HepG2 (cell line): ENCODE results near the gene RSAD1. TPM values are rescaled to one million over a fixed set of nuclear protein-coding genes. Genes with fewer than 3 reads are reported as not detected.

Experiments
- ATAC-seq: fragments of 200-7000 bp; cut with Tn5 transposase; 3 replicates; pipeline ENCODE4 v1.9.1; 2020; ENCODE audit warnings: mild to moderate bottlenecking, moderate library complexity
- BruUV-seq: library from RNA; stranded (reverse); fragments of 400-500 nt; replicated peaks from 2 replicates; lab custom pipeline; 2021; lab: Mats Ljungman, UMichigan
- CTCF ChIA-PET: fragments of 300-600 bp; formaldehyde crosslinking; extraction: SDS; loops from one replicate; lab custom pipeline; 2021; ENCODE audit warnings: low total read pairs, inconsistent platforms, low intra/inter-chr PET ratio; lab: Yijun Ruan, JAX
- POLR2A ChIA-PET: fragments of 350-600 bp; sonication (Branson Sonifier 250); formaldehyde crosslinking; loops from one replicate; lab custom pipeline; 2020; ENCODE audit warnings: antibody characterized with exemption, inconsistent platforms; lab: Yijun Ruan, JAX
- DNase-seq: peaks from one replicate; pipeline ENCODE4 v3.0.0-alpha.2; 2015; ENCODE audit warnings: low spot score
- FAIRE-seq: peaks from 3 replicates; lab custom pipeline; 2011; peaks lifted over from hg19 to GRCh38; lab: Jason Lieb, UNC
- H2AFZ ChIP-seq: one replicate; pipeline ENCODE4 v1.6.1; 2011; ENCODE audit warnings: low read length, inconsistent platforms
- H3K27ac ChIP-seq: fragments of 300-600 bp; 3 replicates; pipeline ENCODE4 v1.8.0; 2011; ENCODE audit warnings: mixed run types, mild to moderate bottlenecking, mixed read lengths, low read length, inconsistent platforms; ENCODE audit not compliant: insufficient read depth; ENCODE audit errors: extremely low read length
- H3K27me3 ChIP-seq, 2 experiments: fragments of 200-600 bp in 1 of 2; 2 replicates in 1 of 2; 3 replicates in 1 of 2; pipeline versions ENCODE4 v1.6.0 to v1.8.0; 2011; ENCODE audit warnings: low read length in 2 of 2, mild to moderate bottlenecking in 2 of 2, moderate library complexity in 2 of 2, inconsistent platforms in 1 of 2; ENCODE audit not compliant: insufficient read depth in 2 of 2, control insufficient read depth in 1 of 2
- H3K36me3 ChIP-seq, 2 experiments: fragments of 200-600 bp in 1 of 2; replicated peaks in 1 of 2; 2 replicates in 1 of 2; 3 replicates in 1 of 2; pipeline versions ENCODE4 v1.5.1 to v1.8.0; 2011; ENCODE audit warnings: low read length in 2 of 2, inconsistent platforms in 1 of 2; ENCODE audit not compliant: insufficient read depth in 2 of 2, control insufficient read depth in 1 of 2
- H3K4me1 ChIP-seq: 2 replicates; pipeline ENCODE4 v1.5.1; 2012; ENCODE audit warnings: low read length, inconsistent platforms; ENCODE audit not compliant: insufficient read depth
- H3K4me2 ChIP-seq: 2 replicates; pipeline ENCODE4 v1.6.0; 2011; ENCODE audit warnings: low read depth, low read length, inconsistent platforms
- H3K4me3 ChIP-seq, 3 experiments: fragments of 200-600 bp in 1 of 3; sonication (generic), shearing (Covaris generic) in 1 of 3; replicated peaks in 1 of 3; 2 replicates each; pipeline ENCODE4 v1.5.1; 2011 to 2016; ENCODE audit warnings: low read length in 3 of 3, inconsistent platforms in 2 of 3, low read depth in 2 of 3, mild to moderate bottlenecking in 2 of 3, control low read depth in 1 of 3, mixed read lengths in 1 of 3; ENCODE audit not compliant: insufficient read depth in 1 of 3
- H3K79me2 ChIP-seq: one replicate; pipeline ENCODE4 v1.6.1; 2011; ENCODE audit warnings: low read length, inconsistent platforms; ENCODE audit not compliant: insufficient read depth
- H3K9ac ChIP-seq: 2 replicates; pipeline ENCODE4 v1.6.0; 2011; ENCODE audit warnings: mild to moderate bottlenecking, low read depth, low read length, inconsistent platforms; ENCODE audit not compliant: insufficient read depth
- H3K9me3 ChIP-seq: 2 replicates; pipeline ENCODE4 v1.5.1; 2012; ENCODE audit warnings: mild to moderate bottlenecking, low read length
- H4K20me1 ChIP-seq: 2 replicates; pipeline ENCODE4 v1.6.0; 2011; ENCODE audit warnings: inconsistent platforms, mild to moderate bottlenecking, low read length, moderate library complexity; ENCODE audit not compliant: insufficient read depth
- FOXO1 ChIP-seq: sonication (generic); formaldehyde crosslinking; IDR thresholded peaks from 2 replicates; pipeline ENCODE4 v1.4.0; 2020; ENCODE audit warnings: missing genetic modification reagents
- MNT ChIP-seq: fragments of 450-650 bp; IDR thresholded peaks from 2 replicates; pipeline ENCODE4 v1.6.1; 2016
- NCOA5 ChIP-seq: sonication (generic); formaldehyde crosslinking; IDR thresholded peaks from 2 replicates; pipeline ENCODE4 v1.4.0; 2020; ENCODE audit warnings: missing genetic modification reagents
- RFXANK ChIP-seq: IDR thresholded peaks from 2 replicates; pipeline ENCODE4 v1.6.1; 2016
- TP53 ChIP-seq: sonication (generic); formaldehyde crosslinking; conservative IDR thresholded peaks from 2 replicates; pipeline ENCODE4 v1.4.0; 2020; ENCODE audit warnings: missing genetic modification reagents
- ZFP91 ChIP-seq: sonication (generic); formaldehyde crosslinking; IDR thresholded peaks from 2 replicates; pipeline ENCODE4 v1.9.0; 2022; ENCODE audit warnings: missing genetic modification reagents, mild to moderate bottlenecking, borderline replicate concordance
- ZMYM3 ChIP-seq: sonication (generic); formaldehyde crosslinking; IDR thresholded peaks from 2 replicates; pipeline ENCODE4 v1.5.1; 2020; ENCODE audit warnings: mild to moderate bottlenecking, missing genetic modification reagents
- ZNF451 ChIP-seq: sonication (generic); formaldehyde crosslinking; IDR thresholded peaks from 2 replicates; pipeline ENCODE4 v1.5.0; 2020; ENCODE audit warnings: mild to moderate bottlenecking, missing genetic modification reagents
- ZNF609 ChIP-seq: sonication (generic); formaldehyde crosslinking; IDR thresholded peaks from 2 replicates; pipeline ENCODE4 v1.4.0; 2020; ENCODE audit warnings: mild to moderate bottlenecking, missing genetic modification reagents, borderline replicate concordance
- ZNF746 ChIP-seq: sonication (generic); formaldehyde crosslinking; IDR thresholded peaks from 2 replicates; pipeline ENCODE4 v1.8.0; 2022; ENCODE audit warnings: mild to moderate bottlenecking, missing genetic modification reagents
- ZNF766 ChIP-seq: sonication (generic); formaldehyde crosslinking; IDR thresholded peaks from 2 replicates; pipeline ENCODE4 v1.5.0; 2020; ENCODE audit warnings: missing genetic modification reagents, borderline replicate concordance
- ZNF772 ChIP-seq: sonication (generic); formaldehyde crosslinking; IDR thresholded peaks from 2 replicates; pipeline ENCODE4 v1.5.0; 2020; ENCODE audit warnings: mild to moderate bottlenecking, missing genetic modification reagents
- ZNF891 ChIP-seq: sonication (generic); formaldehyde crosslinking; IDR thresholded peaks from 2 replicates; pipeline ENCODE4 v1.5.0; 2020; ENCODE audit warnings: mild to moderate bottlenecking, missing genetic modification reagents
- WGBS: methylation state at CpG from one replicate; pipeline ENCODE4 v1.1.6; 2017; ENCODE audit warnings: low lambda C conversion rate; 5-methylcytosine and 5-hydroxymethylcytosine counted together
- in situ Hi-C: cut with HindIII; loops from 2 replicates; pipeline ENCODE4 v1.10.0; 2017; ENCODE audit warnings: low pct_unique_long_range_greater_than_20kb; ENCODE audit not compliant: extremely low pct_ligation_motif_present
- intact Hi-C: fragments of 100-400 bp; cut with micrococcal nuclease; formaldehyde crosslinking; loops from one replicate; pipeline ENCODE4 v1.10.0; 2022; ENCODE audit not compliant: unreplicated experiment
- polyA plus RNA-seq, 8 experiments: library from polyadenylated mRNA; depleted of rRNA in 3 of 8; stranded (reverse) in 7 of 8; unstranded in 1 of 8; fragments of >200 nt; fragmentation: Illumina TruSeq in 4 of 8; extraction: Trizol in 4 of 8; gene quantifications; 2 replicates each; pipeline versions ENCODE4 v1.2.1 to v1.2.3, GENCODE V29; 2011 to 2016; ENCODE audit warnings: low read depth in 4 of 8, missing spikeins in 1 of 8, mixed read lengths in 1 of 8; ENCODE audit not compliant: insufficient read depth in 1 of 8
- total RNA-seq, 5 experiments: library from RNA; depleted of rRNA; stranded (reverse); fragments of >200 nt; fragmentation: Illumina TruSeq; extraction: Trizol; gene quantifications; 2 replicates each; pipeline ENCODE4 v1.2.3, GENCODE V29; 2016; ENCODE audit warnings: low read depth in 1 of 5
- TF ChIP-seq, protein P1 (sequence below): IDR thresholded peaks from 2 replicates; pipeline ENCODE4 v1.6.1; 2016; ENCODE audit warnings: control low read depth

RSAD1 gene
- total and polyA plus RNA-seq, 2 of the 13 experiments (the other 11 are each of a cell fraction or from before 2014, with no cell fraction given), result 22.7 to 27.7 TPM

GRCh38 chr17:50440838-50441829 lies 37.5 kb upstream of the RSAD1 start:
- 0 out of 6 replicates have a peak overlapping the region, but pooled peaks of 1 of the 3 experiments have one; percentile 1 for H3K4me3 ChIP-seq
- peaks cover 52% of the 10 kb centered on the region for H3K4me1 ChIP-seq
- in situ Hi-C loops, result no loop called here
- FAIRE-seq (no peak), DNase-seq (no peak), ATAC-seq (peak; percentile 19)
- no peaks in the 10 kb centered on the region for H3K9me3 ChIP-seq
- H4K20me1 ChIP-seq, result no peaks in the 10 kb centered on the region
- peak overlapping the region; percentile 49 for H3K4me2 ChIP-seq
- ChIA-PET CTCF (no interaction called here), POLR2A (interaction anchor here (0.6 to 2.7 kb wide), 9 partner anchors 9 to 425 kb away, joined by 3 to 19 read pairs (median 5); partner anchors contain the start of genes ACSF2, LRRC59 and TOB1)
- peak overlapping the region; percentile 9; the same call in 1 of the 2 replicates for H3K9ac ChIP-seq
- WGBS, result 96% methylated on average over 10 of the region's 10 CpGs
- H3K27ac ChIP-seq, result peak overlapping the region; percentile 58
- no peaks in the 10 kb centered on the region for H3K27me3 ChIP-seq
- no TSS peak for BruUV-seq
- H2AFZ ChIP-seq, result no peak overlapping the region
- H3K36me3 ChIP-seq, result peaks cover 1 to 6% of the 10 kb centered on the region in 2 experiments; a peak in 3 of 5 replicates
- peaks cover 10% of the 10 kb centered on the region for H3K79me2 ChIP-seq
- intact Hi-C loops, result no loop called here
- peak; percentile 47; the same call in 1 of the 2 replicates for TF ChIP-seq ZMYM3 (CRISPR knock-in tag)
- 0 out of 2 replicates have a peak, but pooled peaks have one; percentile 6 for TF ChIP-seq ZNF609 (CRISPR knock-in tag)
- TF ChIP-seq ZNF772 (CRISPR knock-in tag), result no peak
- TF ChIP-seq FOXO1 (CRISPR knock-in tag), result 0 out of 2 replicates have a peak, but pooled peaks have one; percentile 16
- TF ChIP-seq ZNF891 (CRISPR knock-in tag), result no peak
- TF ChIP-seq ZFP91, result peak; percentile 21; the same call in 1 of the 2 replicates
- TF ChIP-seq RFXANK, result no peak
- TF ChIP-seq ZNF746 (CRISPR knock-in tag), result no peak
- TF ChIP-seq ZNF766 (CRISPR knock-in tag), result no peak
- no peak for TF ChIP-seq TP53
- TF ChIP-seq, protein P1, sequence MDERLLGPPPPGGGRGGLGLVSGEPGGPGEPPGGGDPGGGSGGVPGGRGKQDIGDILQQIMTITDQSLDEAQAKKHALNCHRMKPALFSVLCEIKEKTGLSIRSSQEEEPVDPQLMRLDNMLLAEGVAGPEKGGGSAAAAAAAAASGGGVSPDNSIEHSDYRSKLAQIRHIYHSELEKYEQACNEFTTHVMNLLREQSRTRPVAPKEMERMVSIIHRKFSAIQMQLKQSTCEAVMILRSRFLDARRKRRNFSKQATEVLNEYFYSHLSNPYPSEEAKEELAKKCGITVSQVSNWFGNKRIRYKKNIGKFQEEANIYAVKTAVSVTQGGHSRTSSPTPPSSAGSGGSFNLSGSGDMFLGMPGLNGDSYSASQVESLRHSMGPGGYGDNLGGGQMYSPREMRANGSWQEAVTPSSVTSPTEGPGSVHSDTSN (CRISPR knock-in tag), result no peak
- no peak for TF ChIP-seq ZNF451 (CRISPR knock-in tag)
- no peak for TF ChIP-seq NCOA5 (CRISPR knock-in tag)
- no peak for TF ChIP-seq MNT
